HG02938 (cell line): ENCODE data around the gene ZFHX3.

ENCODE experiments used
- ATAC-seq: cut with Tn5 transposase; IDR thresholded peaks from one replicate; pipeline ENCODE4 v1.9.1; 2021; ENCODE audit warnings: mild to moderate bottlenecking, moderate library complexity; ENCODE audit not compliant: unreplicated experiment

Gene ZFHX3

DNA sequence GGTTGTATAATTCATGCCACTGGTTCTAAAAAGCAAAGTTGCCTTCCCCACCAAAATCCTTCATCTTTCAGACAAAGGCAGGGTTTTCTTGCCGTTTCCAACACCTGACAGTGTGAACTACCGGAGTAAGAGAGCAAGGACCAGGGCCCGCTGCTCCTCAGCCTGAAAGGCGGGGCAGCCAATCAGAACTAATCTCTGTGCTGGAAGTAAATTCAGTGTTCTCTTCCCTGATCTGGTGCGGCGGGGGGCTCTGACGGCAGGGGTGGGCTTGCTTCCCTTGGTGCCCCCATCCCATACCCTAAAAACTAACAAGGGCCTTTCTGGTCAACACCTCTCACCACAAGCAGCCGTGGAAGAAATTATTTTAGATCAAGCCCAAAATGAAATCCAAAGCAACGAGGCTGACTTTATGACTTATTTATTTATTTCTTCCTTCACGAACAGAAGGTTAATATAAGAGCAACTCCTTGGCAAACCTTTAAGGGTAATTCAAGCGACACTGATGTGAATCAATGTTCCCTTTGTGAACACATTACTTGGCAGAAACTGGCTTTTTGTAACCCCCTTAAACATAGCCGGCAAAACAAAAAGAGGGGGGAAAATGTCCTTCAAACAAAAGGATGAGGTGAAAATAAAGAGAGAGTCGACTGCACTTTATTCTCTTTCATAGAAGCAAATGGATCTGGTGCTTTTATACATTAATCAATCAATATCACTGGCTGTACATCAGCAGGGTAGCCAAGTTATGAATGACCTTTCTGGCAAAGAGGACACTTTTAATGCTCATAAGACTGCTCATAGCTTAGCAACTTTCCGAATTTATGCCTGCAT is 189.9 kb downstream of the ZFHX3 start:
- ATAC-seq, result no peak

GRCh38 chr16:72856797-72857196 is 191.1 kb downstream of the ZFHX3 start:
- ATAC-seq, result no peak

DNA sequence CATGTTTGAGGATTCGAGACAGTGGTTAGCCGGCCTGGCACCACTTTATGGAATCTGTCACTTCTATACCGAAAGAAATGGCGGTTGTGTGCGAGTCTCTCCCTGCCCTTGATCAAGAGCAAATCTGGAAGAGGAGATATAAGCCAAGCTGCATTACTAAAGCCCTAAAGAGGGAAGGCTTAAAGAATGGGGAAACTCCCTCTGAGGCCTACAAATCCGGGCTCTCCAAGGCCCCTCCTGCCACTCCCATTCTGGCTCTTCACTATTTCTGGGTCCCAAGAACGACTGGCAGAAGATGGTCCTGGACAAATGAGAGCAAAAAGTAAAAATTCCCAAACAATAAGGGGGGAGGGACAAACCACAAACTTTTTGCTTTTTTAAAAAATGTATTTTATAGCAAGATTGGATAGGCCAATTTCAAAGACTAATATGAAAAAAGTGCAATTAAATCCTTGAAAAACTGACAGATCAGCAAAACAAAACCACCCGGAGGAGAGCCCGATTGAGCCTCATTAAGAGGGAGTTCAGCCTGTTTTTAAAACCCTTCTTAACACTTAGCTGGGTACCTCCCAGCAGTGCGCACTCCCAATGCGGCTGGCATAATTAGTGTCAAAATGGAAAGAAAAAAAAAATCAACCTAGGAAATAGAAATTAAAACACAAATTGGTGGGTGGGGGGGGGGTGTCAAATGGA is 193.5 kb downstream of the ZFHX3 start:
- no peak for ATAC-seq

GRCh38 chr16:72853575-72854266 is 194.2 kb downstream of the ZFHX3 start:
- ATAC-seq, result no peak

GRCh38 chr16:72852421-72852820 is 195.5 kb downstream of the ZFHX3 start:
- no peak for ATAC-seq

- no peak for ATAC-seq
Observed at GRCh38 chr16:72850853-72851252, 197.1 kb downstream of the ZFHX3 start.

GRCh38 chr16:72850021-72850420 is 197.9 kb downstream of the ZFHX3 start:
- no peak for ATAC-seq

DNA sequence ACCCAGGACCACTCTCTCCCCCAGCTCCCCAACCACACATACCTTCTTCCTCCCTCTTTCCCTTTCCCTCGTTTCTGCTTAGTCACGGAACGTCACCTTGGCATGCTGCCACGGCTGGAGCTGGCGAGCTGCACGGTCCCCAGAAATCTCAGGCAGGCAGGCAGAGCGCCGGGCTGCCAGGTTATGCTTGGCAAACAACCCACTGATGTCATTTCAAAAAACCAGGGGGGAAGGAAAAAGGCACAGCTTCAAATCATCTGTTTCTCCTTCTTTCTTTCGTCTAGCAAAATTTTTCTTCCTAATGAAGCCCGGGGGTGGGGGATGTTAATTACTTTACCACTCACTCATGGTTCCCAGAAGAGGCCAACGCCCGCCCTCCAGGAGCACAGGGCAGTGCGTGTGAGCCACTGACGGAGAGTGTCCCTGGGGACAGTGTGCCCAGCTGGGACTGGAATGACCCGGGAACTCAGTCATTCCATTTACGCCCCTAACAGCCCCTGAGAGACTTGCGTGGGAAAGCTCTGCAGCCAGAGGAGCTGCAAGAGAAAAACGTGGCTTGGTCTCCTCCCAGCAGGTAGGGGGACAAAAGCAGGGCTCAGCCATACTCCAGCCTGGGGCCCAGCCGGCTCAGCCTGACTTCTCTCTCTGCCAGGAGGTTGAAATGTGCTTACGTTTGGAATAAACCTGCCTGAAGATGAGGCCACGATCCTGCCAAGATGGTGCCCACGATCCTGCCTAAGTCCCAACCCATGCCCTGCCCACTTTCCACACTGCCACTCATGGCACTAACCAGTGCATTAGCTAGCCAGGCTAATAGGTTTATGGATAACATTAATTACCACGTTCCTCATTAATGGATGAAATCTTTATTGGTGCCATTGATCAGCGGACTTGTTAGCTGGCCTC is 198.9 kb downstream of the ZFHX3 start:
- no peak for ATAC-seq

DNA sequence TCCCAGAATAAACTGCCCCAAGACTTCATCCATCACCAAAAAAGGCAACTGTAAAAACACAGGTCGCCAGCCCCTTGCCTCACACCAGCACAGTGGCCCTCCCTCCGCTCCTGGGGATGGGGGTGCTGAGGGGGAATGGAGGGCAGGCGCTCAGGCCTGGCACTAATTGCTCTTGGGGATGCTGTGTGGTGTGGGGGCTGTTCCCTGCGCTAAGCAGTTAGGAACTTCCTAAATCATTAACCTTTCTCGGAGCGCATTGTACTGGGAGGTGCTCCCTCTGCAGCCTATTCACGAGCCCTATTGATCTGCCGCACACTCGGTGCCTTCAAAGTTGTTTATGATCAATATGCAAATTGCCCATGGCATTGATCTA is 199.9 kb downstream of the ZFHX3 start:
- no peak for ATAC-seq

- no peak for ATAC-seq
Observed at GRCh38 chr16:72847187-72848027, 200.5 kb downstream of the ZFHX3 start.

GRCh38 chr16:72846594-72846993 is 201.3 kb downstream of the ZFHX3 start:
- ATAC-seq, result no peak

DNA sequence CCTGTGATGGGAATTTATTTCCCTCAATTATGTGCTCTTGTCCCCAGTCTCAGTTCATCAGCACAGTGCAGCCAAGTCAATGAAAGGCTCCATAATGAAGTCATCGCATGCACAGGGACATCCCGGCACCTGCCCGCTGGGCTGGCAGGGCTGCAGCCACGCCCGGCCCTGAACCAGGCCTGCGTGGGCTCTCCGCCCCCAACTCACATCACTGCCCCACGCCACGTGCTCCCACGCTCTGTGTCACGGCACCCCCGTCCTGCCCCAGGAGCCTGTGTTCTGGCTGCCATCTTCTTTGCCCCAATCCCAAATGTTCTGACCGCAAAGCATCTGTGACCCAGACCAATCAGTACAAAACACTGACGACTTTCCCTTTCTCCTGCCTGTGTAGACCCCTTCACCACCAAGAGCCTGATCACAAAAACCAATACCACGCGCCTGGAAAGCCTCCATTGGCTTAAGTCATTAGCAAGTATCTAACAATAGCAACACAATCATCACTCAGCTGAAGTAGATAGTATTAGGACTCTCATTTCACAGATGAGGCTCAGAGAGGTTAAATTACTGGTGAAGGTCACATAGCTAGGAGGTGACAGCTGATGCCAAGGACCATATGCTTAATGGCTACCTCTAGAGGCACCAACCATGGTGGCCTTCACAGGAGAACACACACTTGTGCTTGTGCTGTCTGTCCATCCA is 202.5 kb downstream of the ZFHX3 start:
- no peak for ATAC-seq

DNA sequence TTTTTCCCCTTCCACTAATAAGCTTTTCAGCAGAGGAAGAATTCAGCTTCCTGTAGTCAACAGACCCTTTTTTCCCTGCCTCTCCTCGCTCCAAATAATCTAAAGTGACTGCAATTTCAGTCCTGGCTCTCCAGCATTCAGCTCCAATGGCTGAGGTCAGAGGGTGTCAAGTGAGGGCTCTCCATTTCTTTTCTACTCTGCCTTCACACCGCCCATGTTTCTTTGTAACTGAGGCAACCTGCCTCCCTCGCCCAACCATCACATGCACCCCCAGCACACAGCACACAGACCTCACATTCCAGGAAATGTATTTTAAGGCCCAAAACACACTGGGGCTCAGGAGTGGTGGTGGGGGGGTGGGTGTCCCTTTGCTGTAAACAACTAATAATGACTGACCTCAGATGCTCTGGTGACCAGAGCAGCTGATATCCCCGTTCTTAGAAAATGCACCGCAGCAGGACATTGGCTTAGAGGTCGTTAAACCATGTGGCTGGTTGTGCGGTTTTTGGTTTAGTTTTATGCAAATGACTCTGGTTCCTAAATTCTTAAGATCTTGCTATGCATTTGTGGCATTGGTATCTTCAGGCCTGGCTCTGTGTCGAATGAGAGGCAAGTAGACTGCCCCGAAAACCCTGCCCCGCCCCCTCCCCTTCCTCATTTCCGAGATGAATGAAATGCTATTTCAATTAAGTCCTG is 203.6 kb downstream of the ZFHX3 start:
- ATAC-seq, result no peak

- no peak for ATAC-seq
Observed at GRCh38 chr16:72841506-72841905, 206.4 kb downstream of the ZFHX3 start.

GRCh38 chr16:72840631-72841381 is 207.1 kb downstream of the ZFHX3 start:
- no peak for ATAC-seq

- no peak for ATAC-seq
Observed at GRCh38 chr16:72838951-72839350, 209.0 kb downstream of the ZFHX3 start.

- ATAC-seq, result no peak
Observed at GRCh38 chr16:72838586-72838910, 209.4 kb downstream of the ZFHX3 start.
